Inflammatory macrophage treated with lipopolysaccharide for 1 hour (primary cell): Measurements from ENCODE around the gene ZBTB8B.
"Not testable (repeated sequence)": the region's sequence is repeated elsewhere in the genome, so short reads cannot be mapped to it uniquely, and the experiment has no call there.

Source experiments
- DNase-seq, 2 donors: peaks; one replicate each; pipeline ENCODE4 v3.0.0-alpha.2; 2020 to 2022

The ZBTB8B gene

DNA sequence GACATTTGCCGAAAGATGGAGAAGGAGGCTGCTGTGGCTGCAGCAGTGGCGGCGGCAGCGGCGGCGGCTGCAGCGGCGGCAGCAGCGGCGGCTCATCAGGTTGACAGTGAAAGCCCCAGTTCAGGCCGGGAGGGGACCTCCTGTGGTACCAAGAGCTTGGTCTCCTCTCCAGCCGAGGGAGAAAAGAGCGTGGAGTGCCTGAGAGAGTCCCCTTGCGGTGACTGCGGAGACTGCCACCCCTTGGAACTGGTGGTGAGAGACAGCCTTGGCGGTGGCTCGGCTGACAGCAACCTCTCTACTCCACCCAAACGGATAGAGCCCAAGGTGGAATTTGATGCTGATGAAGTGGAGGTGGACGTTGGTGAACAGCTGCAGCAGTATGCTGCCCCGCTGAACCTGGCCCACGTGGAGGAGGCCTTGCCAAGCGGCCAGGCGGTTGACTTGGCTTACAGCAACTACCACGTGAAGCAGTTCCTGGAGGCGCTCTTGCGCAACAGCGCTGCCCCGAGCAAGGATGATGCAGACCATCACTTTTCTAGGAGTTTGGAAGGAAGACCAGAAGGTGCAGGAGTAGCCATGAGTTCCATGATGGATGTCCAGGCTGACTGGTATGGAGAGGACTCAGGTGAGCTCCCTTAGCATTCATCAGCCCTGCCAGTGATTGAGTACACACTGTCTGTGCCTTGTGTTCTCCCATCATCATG lies 6.3 kb downstream of the ZBTB8B start:
- no peak for DNase-seq

DNA sequence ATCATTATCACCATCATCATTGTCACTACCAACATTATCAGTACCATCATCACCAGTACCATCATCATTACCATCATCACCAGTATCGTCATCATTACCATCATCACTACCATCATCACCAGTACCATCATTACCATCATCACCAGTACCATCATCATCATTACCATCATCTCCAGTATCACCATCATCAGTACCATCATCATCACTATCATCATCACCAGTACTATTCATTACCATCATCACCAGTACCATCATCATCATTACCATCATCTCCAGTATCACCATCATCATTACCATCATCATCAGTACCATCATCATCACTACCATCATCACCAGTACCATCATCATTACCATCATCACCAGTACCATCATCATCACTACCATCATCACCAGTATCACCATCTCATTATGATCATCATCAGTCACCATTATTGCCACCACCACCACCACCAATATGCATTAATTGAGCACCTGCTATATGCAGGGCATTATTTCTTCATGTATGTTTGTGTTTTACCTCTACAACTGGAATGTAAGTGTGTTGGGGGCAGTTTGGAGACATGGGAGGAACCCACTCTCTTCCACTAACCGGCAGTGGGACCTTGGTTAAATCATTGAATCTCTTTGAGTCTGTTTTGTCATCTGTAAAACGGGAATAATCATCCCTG lies 7.0 kb downstream of the ZBTB8B start:
- no peak for DNase-seq

DNA sequence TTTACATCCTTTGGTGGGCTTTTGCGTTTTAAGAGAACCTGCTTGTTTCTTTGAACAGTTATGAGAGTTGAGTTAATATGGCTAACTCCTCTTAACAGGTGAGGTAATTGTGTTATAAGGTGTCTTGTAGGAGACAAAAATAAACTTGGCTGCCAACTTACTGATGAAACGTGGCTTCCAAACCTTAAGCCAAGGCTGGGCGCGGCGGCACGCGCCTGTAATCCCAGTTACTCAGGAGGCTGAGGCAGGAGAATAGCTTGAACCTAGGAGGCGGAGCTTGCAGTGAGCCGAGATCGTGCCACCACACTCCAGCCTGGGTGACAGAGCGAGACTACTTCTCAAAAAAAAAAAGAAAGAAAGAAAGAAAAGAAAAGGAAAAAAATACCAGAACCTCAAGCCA lies 8.1 kb downstream of the ZBTB8B start:
- DNase-seq, result not testable (repeated sequence)

DNA sequence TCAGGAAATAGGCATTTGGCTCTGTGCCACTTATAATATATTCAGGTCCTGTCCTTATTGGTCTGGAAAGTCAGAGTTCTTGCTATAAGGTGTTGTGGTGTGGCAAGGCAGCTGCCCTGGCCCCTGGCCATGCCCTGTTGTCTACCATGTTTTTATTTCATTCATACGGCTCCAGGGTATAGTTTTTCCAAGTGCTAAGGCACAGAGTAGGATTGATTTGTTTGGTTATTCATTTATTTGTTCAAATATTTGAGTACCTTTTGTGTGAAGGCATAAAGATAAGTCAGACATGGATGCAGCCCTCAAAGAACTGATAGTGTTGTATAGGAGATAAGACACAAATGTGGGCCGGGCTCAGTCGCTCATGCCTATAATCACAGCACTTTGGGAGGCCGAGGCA lies 10.1 kb downstream of the ZBTB8B start:
- no peak for DNase-seq

GRCh38 chr1:32480003-32480402 lies 15.1 kb downstream of the ZBTB8B start:
- DNase-seq, result no peak

DNA sequence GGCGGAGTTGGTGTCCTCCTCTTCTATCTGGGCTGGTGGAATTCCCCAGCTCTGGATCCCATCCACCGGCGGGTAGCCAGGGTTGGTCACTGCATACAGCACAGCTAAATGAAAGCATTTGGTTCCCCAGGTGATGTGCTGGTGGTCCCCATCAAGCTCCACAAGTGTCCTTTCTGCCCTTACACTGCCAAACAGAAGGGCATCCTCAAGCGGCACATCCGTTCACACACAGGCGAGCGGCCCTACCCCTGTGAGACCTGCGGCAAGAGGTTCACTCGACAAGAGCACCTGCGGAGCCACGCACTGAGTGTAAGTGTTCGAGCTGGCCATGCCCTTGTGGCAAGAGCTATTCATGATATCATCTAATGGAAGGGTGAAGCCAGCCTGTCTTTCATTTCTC lies 15.9 kb downstream of the ZBTB8B start:
- no peak for DNase-seq

GRCh38 chr1:32481788-32482187 lies 16.9 kb downstream of the ZBTB8B start:
- not testable (repeated sequence) for DNase-seq

GRCh38 chr1:32485554-32486255 lies 20.8 kb downstream of the ZBTB8B start:
- no peak for DNase-seq

DNA sequence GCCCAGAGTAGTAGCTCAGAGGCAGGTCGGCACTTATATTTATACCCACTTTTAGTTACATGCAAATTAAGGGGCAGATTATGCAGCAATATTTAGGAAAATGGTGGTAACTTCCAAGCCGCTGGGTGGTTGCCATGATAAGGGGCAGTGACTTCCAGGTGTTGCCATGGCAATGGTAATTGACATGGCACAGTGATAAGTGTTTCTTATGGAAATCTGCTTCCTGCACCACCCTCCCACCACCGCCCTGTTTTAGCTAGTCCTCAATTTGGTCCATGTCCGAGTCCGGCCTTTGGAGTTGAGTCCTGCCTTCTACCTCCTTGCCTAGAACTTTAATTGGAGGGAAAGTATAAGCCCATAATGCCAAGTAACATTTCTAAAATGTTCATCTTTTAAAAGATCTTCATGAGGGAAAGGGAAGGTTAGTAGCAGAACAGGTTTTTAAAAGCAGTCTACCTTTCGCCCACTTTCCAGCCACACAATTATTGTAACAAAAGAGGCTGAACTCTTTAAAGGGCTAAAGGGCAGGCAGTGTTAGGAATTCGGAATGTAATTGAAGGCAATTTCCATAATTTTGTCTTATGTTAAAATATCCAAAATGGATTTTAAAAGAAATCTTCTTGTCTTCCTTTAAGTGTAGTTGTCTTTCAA lies 21.7 kb downstream of the ZBTB8B start:
- DNase-seq, result no peak

DNA sequence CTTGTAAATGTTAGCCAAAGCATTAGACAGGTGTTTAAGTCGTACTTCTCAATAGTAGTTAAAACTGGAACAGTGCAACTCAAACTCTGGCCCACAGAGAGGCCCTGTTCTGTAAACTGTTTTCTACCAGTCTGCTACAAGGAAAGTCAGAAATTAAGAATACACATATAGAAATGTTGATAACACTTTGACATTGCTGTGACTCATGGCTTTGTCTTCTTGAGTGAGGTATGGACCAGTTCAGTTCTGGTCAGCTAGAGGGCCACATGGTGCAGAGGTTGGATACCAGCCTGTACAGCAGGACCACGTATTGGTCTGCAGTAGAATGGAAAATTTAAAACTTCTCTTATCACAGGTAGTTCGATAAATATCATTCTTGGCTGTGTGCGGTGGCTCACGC lies 22.3 kb downstream of the ZBTB8B start:
- DNase-seq, result no peak

GRCh38 chr1:32489774-32490454 lies 25.0 kb downstream of the ZBTB8B start:
- DNase-seq, result no peak

- DNase-seq, result no peak
Measured at GRCh38 chr1:32491386-32491785, 26.5 kb downstream of the ZBTB8B start.

DNA sequence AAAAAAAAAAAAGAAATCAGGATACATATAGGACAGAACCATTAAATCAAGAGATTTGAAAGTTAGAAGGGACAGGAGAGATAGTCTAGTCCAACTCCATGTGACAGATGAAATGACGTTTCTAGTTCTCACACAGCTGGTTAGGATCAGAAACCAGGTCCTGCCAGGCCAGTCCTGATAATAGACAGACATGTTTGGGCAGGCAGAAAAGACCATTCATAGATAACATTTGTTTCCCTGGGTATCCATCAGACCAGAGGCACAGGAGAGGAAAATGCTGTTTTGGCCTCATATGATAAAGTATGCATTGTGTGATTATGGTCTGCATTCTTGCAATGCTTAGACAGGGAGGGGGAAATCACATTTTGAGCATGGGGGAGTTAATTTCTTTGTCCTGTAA lies 29.3 kb downstream of the ZBTB8B start:
- no peak for DNase-seq

DNA sequence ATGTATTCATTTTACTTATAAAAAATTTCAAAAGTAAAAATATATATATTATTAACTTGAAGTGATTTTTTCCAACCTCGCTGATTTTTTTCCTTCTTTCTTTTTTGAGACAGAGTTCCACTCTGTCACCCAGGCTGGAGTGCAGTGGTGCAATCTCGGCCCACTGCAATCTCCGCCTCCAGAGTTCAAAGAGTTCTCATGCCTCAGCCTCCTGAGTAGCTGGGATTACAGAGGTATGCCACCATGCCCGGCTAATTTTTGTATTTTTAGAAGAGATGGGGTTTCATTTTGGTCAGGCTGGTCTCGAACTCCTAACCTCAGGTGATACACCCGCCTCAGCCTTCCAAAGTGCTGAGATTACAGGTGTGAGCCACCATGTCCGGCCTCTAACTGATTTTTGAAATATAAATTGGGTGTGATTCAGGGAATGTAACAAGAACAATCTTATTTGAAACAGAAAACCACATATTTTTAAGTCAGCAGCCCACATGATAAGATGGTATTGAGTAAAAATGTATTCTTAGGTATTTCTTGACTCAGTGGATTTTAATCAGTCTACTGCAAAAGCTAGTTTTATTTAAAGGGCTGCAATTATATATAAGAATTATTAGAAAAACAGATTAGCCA lies 30.0 kb downstream of the ZBTB8B start:
- DNase-seq, result no peak

GRCh38 chr1:32496127-32496526 lies 31.3 kb downstream of the ZBTB8B start:
- no peak for DNase-seq

- no peak for DNase-seq
Measured at GRCh38 chr1:32498751-32499150, 33.9 kb downstream of the ZBTB8B start.

GRCh38 chr1:32500387-32501209 lies 35.7 kb downstream of the ZBTB8B start:
- DNase-seq, result peak; percentile 69 to 78

DNA sequence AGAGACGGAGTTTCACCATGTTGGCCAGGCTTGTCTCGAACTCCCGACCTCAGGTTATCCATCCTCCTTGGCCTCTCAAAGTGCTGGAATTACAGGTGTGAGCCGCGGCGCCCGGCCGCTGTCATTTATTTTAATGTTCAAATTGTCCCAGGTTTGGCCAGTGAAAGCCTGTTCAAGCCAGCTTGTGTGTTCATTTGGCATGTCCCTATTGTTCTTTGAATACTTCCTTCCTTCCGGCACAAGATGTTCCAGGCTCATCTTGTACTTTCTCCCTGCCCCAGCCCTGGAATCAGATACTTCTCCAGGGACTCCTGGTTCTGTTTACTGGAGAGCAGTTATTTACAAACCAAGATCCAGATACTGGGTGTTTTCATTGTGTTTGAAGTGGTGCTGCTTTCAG lies 37.0 kb downstream of the ZBTB8B start:
- DNase-seq, result no peak

DNA sequence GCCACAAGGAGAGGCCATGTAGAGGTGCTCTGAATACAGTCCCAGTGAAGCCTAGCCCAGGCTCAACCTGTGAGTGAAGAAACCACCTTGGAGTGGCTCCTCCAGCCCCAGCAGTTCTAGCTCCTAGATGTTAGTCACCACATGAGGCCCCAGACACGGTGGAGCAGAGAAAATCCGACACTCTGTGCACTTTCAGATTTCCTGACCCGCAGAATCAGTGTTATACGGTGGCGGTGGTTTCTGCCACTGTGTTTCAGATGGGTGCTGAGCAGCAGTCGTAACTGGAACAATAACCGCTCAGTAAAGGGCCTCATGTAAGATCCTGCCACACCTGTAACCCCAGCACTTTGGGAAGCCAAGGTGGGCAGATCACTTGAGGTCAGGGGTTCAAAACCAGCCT lies 38.3 kb downstream of the ZBTB8B start:
- no peak for DNase-seq

DNA sequence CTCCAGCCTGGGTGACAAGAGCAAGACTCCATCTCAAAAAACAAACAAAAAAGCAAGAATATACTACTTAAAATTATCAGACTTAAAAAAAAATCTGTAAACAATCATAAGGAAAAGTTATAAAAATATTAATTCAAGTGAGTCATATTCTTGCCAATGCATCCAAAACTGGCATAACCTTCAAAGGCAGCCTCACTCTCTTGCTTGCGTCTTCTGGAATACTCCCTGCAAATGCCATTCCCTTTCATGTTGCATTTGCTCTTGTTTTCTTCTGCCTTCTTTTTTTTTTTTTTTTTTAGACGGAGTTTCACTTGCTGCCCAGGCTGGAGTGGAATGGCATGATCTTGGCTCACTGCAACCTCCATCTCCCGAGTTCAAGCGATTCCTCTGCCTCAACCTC lies 42.1 kb downstream of the ZBTB8B start:
- DNase-seq, result no peak

GRCh38 chr1:32508761-32509160 lies 43.9 kb downstream of the ZBTB8B start:
- no peak for DNase-seq

- DNase-seq, result no peak
Measured at GRCh38 chr1:32509939-32510338, 45.1 kb downstream of the ZBTB8B start.
